HT1080 (cell line): ENCODE data around the gene ACTRT1. TPM values are rescaled to one million over a fixed set of nuclear protein-coding genes. Genes with fewer than 3 reads are reported as not detected.

Source experiments
- DNase-seq: peaks from one replicate; pipeline ENCODE4 v3.0.0-alpha.2; 2015; ENCODE audit warnings: low read depth
- polyA plus RNA-seq, 2 experiments: library from polyadenylated mRNA; depleted of rRNA; stranded (reverse); fragments of >200 nt; gene quantifications; 2 replicates each; pipeline ENCODE4 v1.2.3, GENCODE V29; 2015
- total RNA-seq: library from RNA; depleted of rRNA; stranded (reverse); fragments of >200 nt; shearing (Covaris generic); gene quantifications from 2 replicates; pipeline ENCODE4 v1.2.3, GENCODE V29; 2014; rRNA removed

Gene ACTRT1
- total RNA-seq = not detected in 2 replicates
- not detected in 2 replicates for polyA plus RNA-seq (2015; cell fraction: cytosol; rRNA removed)
- not detected in 2 replicates for polyA plus RNA-seq (2015; cell fraction: nucleus; rRNA removed)

DNA sequence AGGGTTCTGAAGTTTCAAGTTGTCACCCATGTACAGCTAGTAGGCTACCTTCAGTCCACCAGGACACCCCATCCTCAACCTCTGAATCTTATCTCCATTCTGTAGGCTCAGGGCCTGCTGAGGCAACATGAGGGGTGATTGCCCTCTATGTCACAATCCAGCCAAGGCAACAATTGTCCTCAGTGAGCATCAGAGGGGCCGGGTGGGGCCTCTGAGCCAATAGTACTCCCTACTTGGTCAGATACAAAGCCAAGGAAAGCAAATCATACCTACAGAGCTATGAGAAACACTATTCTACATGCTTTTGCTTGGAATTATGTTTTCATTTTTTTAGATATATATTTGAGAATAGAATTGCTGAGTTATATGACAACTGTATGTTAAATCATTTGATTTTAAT lies at the start of gene ACTRT1:
Gene ACTRT1, minus strand, starts transcription at position 101 of the 400 bp plus-strand sequence. CDS start 197 bp downstream, outside the sequence.
- DNase-seq = no peak

DNA sequence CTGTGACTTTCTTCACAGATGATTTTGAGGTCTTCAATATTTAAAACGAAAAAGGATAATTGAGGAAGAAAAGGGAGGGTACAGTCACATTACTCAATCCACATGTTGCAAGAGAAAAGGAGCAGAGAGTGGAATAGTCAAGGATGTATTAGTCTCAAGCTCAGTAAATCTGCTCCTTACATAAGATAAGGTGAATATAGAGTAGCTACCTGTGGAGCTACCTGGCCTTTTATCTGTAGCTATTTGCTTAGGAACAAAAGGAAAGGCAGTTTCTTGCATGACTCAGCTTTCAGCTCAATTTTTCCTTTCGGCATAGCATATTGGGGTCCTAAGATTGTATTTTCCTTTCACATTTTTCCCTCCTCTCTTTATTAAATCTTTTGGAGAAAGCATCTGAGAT lies 26.3 kb upstream of the ACTRT1 start:
- DNase-seq = no peak

DNA sequence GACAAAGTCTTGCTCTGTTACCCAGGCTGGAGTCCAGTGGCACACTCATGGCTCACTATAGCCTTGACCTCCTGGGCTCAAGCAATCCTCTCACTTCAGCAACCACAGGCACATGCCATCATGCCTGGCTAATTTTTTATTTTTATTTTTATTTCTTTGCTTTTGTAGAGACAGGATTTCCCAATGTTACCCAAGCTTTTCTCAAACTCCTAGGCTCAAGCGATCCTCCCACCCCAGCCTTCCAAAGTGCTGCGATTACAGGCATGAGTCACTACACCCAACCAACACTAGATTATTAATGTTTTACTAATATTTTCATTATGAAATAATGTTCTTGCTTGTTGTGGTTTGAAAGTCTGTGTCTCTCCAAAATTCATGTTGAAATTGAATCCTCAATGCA lies 5.2 kb upstream of the ACTRT1 start:
- DNase-seq = no peak

DNA sequence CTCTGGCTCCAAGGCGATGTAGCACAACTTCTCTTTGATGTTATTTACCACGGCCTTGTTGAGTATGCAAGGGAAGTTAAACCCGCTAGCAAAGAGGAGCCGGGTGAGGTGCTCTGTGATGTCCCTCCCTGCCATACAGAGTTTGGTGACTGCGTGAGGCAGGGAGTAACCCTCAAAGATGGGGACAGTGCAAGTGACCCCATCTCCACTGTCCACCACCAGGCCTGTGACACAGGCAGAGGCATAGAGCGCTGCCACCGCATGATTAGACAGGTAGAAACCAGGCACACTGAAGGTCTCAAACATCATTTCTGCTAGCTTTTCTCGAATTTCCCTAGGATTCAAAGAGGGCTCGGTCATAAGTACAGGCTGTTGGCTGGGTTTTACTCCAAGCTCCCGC lies 677 bp downstream of the ACTRT1 start:
- DNase-seq = no peak

DNA sequence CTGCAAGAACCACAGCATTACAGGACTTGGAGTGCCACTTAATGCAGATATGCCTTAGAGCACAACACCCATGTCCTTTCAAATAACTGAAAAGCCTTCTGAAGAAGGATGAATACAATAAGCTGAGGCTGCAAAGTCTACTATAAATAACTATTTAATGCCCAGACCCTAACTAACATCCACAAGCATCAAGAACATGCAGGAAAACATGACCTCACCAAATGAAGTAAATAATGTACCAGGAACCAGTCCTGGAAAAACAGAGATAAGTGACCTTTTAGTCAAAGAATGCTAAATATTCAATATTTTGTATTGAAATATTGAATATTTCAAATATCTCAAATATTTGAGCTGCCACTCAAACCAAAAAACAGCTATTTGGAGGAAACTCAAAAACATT lies 16.9 kb downstream of the ACTRT1 start:
- DNase-seq = no peak

DNA sequence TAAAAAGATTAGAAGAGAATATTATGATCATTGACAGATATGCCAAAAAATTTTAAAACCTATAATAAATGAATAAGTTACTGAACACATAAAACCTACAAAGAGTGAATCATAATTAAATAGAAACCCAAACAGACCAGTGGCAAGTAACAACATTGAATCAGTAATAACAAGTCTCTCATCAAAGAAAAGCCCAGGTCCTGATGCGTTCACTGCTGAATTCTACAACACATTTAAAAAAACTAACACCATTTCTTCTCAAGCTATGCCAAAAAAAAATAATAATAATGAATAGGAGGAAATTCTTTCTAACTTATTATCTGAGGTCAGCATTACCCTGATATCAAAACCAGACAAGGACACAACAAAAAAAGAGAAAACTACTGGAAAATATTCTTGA lies 30.6 kb downstream of the ACTRT1 start:
- DNase-seq = no peak

DNA sequence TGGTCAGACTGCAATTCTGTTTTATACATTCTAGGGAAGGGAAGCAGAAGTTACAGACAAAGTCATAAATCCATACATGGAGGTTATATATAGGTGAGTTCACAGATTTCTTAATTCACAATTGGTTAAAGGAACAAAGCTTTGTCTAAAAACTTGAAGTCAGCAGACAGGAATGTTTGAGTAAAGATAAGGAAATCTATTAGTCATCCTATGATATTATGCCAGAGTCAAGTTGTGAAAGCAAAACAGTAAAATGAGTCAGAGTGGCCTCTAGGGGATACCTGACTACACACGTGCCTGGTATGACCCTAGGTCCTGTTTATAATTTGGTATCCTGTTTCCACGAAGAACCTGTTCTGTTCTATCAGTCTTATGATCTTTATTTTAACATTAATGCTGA lies 31.5 kb downstream of the ACTRT1 start:
- DNase-seq = peak; percentile 85

DNA sequence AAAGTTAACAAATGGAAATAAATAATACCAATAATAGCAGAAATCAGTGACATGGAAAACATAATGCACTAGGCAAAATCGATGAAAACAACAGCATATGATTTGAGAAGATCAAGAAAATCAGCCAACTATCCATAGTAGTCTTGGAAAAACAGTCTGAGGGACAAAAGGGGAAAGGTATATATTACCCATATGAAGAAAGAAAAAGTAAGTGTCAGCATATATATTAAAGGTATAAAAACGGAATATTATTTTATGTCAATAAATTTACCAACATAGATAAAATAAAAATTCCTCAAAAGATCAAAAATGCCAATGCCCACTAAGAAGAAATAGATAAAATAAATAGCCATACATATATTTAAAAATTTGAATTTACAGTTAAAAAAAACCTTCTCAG lies 33.0 kb downstream of the ACTRT1 start:
- DNase-seq = no peak

DNA sequence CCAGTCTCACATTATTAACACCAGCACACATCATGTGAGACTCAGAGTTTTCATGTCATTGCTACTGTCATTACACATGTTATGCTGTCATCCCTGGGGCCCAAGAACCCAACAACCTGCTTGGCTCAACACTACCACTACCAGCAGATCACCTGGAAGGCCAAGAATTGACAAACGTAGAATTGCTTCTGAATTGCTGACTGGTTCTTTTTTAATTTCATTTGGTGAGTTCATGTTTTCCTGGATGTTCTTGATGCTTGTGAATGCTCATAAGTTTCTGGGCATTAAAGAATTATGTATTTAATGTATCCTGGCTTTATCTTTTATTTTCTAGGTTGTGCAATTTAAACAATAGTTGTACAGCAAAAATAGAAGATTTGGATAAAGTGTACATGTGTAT lies 40.2 kb downstream of the ACTRT1 start:
- no peak for DNase-seq

DNA sequence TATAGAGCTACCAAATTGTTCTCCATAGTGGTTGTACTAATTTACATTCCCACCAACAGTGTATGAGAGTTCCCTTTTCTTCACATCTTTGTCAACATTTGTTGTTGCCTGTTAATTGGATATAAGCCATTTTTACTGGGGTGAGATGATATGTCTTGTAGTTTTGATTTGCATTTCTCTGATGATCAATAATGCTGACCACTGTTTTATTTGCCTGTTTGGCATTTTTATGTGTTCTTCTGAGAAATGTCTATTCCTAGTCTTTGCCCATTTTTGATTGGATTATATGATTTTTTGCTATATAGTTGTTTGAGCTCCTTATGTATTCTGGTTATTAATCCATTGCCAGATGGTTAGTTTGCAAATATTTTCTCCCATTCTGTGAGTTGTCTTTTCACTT lies 44.3 kb downstream of the ACTRT1 start:
- no peak for DNase-seq
